Chondrocyte (in vitro differentiated cells): ENCODE data around the gene PTPRG. TPM values are rescaled to one million over a fixed set of nuclear protein-coding genes. Genes with fewer than 3 reads are reported as not detected.

ENCODE experiments used
- DNase-seq: peaks from one replicate; pipeline ENCODE4 v3.0.0; 2021; ENCODE audit warnings: mixed read lengths, low spot score
- H3K27ac Mint-ChIP-seq: one replicate; pipeline ENCODE4 v1.8.0; 2021; ENCODE audit warnings: mild to moderate bottlenecking, moderate library complexity, mixed read lengths; ENCODE audit not compliant: unreplicated experiment
- H3K27me3 Mint-ChIP-seq: 2 replicates; pipeline ENCODE4 v1.8.0; 2021; ENCODE audit warnings: low read depth, mixed read lengths
- H3K36me3 Mint-ChIP-seq: 2 replicates; pipeline ENCODE4 v1.8.0; 2021; ENCODE audit warnings: low read depth, mixed read lengths
- H3K4me1 Mint-ChIP-seq: 2 replicates; pipeline ENCODE4 v1.8.0; 2021; ENCODE audit warnings: low read depth, mild to moderate bottlenecking, mixed read lengths
- H3K4me3 Mint-ChIP-seq: one replicate; pipeline ENCODE4 v1.8.0; 2021; ENCODE audit warnings: mild to moderate bottlenecking, moderate library complexity, mixed read lengths; ENCODE audit not compliant: unreplicated experiment
- H3K9me3 Mint-ChIP-seq: 2 replicates; pipeline ENCODE4 v1.8.0; 2021; ENCODE audit warnings: low read depth, mixed read lengths
- CTCF ChIP-seq: fragments of 200-600 bp; sonication (generic); IDR thresholded peaks from 2 replicates; pipeline ENCODE4 v1.5.0; 2021; ENCODE audit warnings: antibody characterized with exemption, mild to moderate bottlenecking, moderate library complexity
- total RNA-seq: library from RNA; stranded (reverse); gene quantifications from 3 replicates; pipeline ENCODE4 v1.2.1, GENCODE V29; 2021

Gene PTPRG
- total RNA-seq, 1 donor from 2014 or later: 45.5 TPM

- H3K4me3 Mint-ChIP-seq: no peak overlapping the region
- no peak for DNase-seq
Observed at GRCh38 chr3:61594964-61595285, 33.6 kb downstream of the PTPRG start.

GRCh38 chr3:61595288-61595687 lies 33.9 kb downstream of the PTPRG start:
- Mint-ChIP-seq H3K36me3 (peaks cover 3% of the 10 kb centered on the region), H3K9me3 (no peaks in the 10 kb centered on the region)
- DNase-seq: no peak

More at GRCh38 chr3:61594964-61595285, 33.6 kb downstream of the PTPRG start:
- no peak overlapping the region for H3K27ac Mint-ChIP-seq
- H3K9me3 Mint-ChIP-seq: no peaks in the 10 kb centered on the region
- no peaks in the 10 kb centered on the region for H3K27me3 Mint-ChIP-seq
- TF ChIP-seq CTCF: no peak
- peaks cover 20% of the 10 kb centered on the region for H3K4me1 Mint-ChIP-seq
- H3K36me3 Mint-ChIP-seq: peaks cover 3% of the 10 kb centered on the region

GRCh38 chr3:61595826-61596225 lies 34.5 kb downstream of the PTPRG start:
- Mint-ChIP-seq H3K4me3 (no peak overlapping the region), H3K36me3 (peaks cover 3% of the 10 kb centered on the region), H3K27ac (no peak overlapping the region), H3K4me1 (peaks cover 20% of the 10 kb centered on the region), H3K27me3 (no peaks in the 10 kb centered on the region), H3K9me3 (no peaks in the 10 kb centered on the region)
- DNase-seq: no peak
- no peak for TF ChIP-seq CTCF

More at GRCh38 chr3:61595288-61595687, 33.9 kb downstream of the PTPRG start:
- Mint-ChIP-seq H3K27me3 (no peaks in the 10 kb centered on the region), H3K4me3 (no peak overlapping the region), H3K4me1 (peaks cover 20% of the 10 kb centered on the region), H3K27ac (no peak overlapping the region)
- TF ChIP-seq CTCF: no peak

GRCh38 chr3:61597906-61598305 lies 36.5 kb downstream of the PTPRG start:
- TF ChIP-seq CTCF: no peak
- H3K4me1 Mint-ChIP-seq: peaks cover 20% of the 10 kb centered on the region
- peaks cover under 1% of the 10 kb centered on the region for H3K9me3 Mint-ChIP-seq
- H3K4me3 Mint-ChIP-seq: no peak overlapping the region
- no peak overlapping the region for H3K27ac Mint-ChIP-seq
- no peaks in the 10 kb centered on the region for H3K36me3 Mint-ChIP-seq
- no peaks in the 10 kb centered on the region for H3K27me3 Mint-ChIP-seq
- no peak for DNase-seq

GRCh38 chr3:61600195-61600594 lies 38.8 kb downstream of the PTPRG start:
- Mint-ChIP-seq H3K27ac (no peak overlapping the region), H3K9me3 (peaks cover 5% of the 10 kb centered on the region), H3K4me3 (no peak overlapping the region), H3K27me3 (no peaks in the 10 kb centered on the region), H3K36me3 (no peaks in the 10 kb centered on the region), H3K4me1 (peaks cover 10% of the 10 kb centered on the region)
- no peak for DNase-seq
- no peak for TF ChIP-seq CTCF
